HG02981 (cell line): ENCODE results near the gene TECPR1.

ENCODE experiments used
- ATAC-seq: cut with Tn5 transposase; IDR thresholded peaks from one replicate; pipeline ENCODE4 v1.9.1; 2021; ENCODE audit warnings: mild to moderate bottlenecking, moderate library complexity; ENCODE audit not compliant: unreplicated experiment

The TECPR1 gene

DNA sequence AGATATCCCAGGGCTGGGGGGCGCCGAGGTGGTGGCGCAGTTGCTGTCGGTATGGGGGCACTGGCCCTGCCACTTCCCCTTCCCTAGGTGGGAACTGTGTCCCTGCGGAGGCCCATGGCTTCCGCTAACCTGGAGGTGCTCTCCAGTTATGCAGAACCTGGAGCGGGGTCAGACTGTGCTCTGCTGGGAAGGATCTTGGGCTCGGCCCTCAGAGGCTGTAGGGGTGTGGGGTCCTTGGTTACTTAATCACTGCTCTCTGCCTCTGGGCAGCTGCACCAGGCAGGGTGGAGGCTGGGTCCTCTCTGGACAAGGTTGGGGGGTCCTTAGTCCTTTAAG lies 31.8 kb upstream of the TECPR1 start:
- ATAC-seq: no peak

DNA sequence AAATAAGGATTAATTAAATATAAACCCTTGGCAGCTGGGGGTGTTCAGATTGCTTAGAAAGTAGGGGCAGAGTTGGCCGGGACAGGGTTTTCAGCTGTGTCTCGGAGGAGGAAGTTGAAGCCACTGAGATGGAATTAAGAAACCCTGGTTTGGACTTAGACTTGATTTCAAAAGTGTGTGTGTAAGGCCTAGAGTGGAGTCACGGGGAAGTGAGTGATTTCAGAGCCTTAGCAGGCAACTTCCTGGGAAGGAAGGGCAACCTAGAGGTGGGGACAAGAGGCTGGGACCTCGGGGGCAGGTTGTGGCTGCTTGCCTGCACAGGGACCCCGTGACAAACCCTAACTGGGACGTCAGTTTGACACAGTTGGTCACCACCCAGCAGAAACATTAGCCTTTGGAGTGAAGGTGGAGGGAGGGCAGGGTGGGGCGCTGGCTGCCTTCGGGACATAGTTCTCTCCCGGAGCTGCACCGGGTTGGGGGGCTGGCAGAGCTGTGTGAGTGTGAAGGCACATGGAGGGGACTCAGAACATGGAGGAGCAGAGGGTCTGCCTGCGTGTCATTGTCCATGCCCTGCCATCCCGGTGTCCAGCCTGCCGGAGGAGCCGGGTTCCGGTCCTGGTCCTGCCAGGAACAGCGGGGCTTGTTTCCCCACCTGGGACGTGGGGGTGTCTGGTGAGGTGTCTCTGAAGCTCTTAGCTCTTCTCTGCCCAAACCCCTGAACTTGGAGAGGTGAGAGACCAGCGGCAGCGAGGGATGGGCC lies 31.3 kb upstream of the TECPR1 start:
- ATAC-seq: no peak

DNA sequence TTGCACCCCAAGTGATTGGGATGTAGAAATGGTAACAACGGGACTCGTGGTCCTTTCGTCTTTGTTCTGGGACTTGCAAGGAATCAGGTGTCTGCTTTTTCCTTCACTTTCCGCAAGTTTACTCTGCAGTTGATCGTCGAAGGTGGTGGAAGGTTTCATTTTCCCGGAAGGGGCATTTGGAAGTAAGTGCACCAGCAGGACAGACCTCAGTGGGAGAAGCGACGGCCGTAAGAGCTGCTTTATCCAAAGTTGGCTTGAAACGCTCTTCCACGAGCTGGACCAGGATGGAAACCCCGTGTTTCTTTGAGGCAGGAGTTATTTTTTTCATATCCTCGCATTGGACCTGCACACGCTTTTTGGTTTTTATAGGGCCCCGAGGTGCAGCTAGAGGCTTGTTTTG lies 30.7 kb upstream of the TECPR1 start:
- ATAC-seq: no peak

DNA sequence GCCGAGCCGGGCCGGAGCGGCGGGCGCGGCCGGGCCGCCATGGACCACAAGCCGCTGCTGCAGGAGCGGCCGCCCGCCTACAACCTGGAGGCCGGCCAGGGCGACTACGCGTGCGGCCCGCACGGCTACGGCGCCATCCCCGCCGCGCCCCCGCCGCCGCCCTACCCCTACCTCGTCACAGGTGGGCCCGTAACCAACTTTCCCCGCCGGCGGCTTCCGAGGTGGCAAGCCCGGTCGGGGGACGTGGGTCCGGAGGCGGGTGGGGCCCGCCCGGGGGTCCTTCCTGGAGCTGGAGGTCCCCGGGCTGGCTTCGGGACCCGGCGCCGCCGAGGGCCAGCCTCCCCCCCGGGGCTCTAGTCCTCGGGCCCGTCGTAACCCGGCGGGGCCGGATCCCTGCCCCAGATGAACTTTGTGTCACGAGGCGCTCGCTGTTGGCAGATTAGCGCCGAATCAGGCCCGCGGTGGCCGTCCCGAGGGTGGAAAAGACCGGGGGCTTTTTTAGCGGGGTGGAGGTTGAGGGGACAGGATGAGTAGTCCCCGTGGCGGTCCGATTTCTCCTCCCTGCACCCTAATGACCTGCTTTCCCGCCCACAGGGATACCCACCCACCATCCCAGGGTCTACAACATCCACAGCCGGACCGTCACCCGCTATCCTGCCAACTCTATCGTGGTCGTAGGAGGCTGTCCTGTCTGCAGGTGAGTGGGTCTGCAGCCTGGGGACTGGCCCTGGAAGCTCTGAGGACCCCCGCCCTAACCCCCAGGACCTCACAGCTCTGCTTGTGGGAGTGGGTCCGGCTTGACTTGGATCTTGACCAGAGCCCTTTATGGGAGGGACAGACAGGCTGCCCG lies 29.9 kb upstream of the TECPR1 start:
- ATAC-seq: peak; percentile 45

DNA sequence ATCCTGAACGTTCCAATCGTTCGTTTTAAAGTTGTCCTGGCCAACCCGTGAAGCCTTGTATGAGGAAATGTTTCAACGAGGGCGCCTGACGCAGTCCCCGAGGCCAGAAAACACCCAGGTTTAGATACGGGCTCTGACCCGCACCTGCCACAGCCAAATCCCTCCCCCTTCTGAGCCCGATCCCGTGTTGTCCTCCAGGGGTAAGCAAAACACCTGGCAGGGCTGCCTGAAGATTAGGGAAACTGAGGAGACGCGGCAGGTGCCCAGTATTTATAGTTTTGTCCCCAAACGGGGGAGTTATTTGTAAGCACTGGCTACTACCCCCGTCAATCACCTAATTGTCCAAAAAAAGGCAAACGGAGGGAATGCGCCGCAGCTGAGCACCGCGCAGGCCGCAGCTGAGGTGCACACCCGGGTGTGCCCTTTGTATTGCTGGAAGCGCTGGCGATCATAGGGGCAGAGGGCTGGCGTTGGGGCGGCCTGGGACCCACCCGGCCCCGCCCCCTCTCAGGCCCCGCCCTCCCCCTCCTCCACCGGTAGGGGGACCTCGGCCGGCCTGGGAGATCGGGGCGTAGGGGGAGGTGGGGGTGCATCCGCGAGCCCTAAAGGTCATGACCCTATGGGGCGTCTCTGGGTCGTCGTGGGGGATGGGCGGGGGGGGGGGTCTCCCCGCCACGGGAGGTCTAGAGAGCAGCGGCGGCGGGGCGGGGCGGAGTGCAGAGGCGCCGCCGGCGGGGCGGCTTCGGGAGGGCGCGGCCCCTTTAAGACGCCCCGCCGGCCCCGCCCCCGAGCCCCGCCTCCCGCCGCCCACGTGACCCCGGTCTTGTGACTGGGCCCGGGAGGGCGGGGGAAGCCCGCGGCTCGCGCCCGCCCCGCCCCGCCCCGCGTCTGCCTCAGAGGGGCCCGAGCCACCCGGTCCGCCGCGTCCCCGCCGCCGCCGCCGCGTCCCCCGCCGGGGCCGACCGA lies 29.0 kb upstream of the TECPR1 start, which contains the start of gene BRI3:
BRI3 (plus strand) TSS at position 896 of the 966 bp plus-strand sequence. CDS start 110 bp downstream, outside the sequence.
- ATAC-seq: peak; percentile 72

DNA sequence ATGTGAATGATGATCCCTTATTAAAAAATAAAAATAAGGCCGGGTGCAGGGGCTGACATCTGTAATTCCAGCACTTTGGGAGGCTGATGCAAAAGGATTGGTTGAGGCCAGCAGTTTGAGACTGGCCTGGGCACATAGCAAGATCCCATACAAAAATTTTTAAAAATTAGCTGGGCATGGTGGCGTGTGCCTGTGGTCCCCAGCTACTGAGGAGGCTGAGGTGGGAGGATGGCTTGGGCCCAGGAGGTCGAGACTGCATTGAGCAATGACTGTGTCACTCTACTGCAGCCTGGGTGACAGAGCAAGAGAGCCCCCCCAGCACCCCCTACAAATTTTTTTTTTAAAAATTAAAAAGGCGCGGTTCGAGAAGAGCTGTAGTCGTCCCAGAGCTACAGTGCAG lies 28.3 kb upstream of the TECPR1 start:
- no peak for ATAC-seq

DNA sequence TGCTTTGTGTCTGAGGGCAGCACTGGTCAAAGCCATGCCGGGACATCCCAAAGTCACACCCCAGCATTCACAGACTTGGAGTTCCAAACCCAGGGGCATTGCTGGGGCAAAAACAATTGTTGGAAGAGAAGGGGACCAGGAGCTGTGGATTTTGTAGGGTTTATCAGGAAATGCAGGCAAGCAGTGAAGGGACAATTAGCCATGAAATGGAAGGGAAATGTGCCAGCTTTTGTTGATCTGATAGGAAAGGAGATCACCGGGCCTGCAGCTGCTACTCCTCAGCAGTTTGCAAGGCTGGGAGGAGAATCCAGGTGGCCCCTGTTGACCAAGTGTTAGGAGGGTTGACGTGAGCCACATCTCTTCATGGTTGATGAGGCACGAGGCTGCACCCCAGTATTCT lies 26.9 kb upstream of the TECPR1 start:
- no peak for ATAC-seq

DNA sequence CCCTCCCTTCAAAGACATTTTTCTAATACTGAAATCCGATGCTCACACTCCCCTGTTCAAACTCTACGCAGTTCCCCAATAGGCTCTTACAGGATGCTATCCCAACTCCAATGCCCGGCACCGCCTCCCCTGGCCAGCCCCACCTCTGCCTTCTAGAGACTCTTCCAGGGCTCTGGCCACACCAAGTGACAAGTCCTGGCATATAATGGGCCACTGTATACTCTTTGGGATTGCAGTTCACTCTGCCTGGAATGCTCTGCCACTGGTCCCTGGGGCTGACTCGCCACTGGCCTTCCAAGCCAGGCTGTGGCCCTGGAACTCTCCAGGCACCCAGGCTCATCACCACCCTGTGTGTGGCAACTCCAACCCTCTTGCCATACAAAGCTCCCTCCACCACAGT lies 26.4 kb upstream of the TECPR1 start:
- ATAC-seq: no peak

DNA sequence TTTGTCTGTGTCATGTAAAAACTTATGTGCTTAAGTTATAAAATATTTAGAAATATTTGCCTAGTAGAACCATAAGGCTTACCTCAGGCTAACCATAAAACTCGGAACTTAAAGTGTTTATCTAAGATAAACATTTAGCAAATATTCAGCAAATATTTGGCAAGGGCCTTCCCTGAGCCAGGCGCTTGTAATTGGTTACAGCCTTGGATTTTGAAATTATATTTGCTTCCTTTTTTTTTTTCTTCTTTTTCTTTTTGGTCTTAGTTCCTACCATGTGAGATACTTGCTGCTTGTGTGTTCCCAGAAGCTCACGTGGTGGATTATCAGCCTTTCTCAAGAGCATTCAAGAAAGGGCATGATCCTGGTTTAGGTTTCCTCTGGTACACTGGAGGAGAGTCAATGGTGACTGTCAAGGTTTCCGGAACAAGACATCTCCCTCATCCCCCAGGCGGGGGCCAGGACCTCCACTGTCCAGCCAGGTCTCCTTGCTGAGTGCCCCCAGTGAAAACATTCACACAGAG lies 24.3 kb upstream of the TECPR1 start:
- ATAC-seq: no peak

DNA sequence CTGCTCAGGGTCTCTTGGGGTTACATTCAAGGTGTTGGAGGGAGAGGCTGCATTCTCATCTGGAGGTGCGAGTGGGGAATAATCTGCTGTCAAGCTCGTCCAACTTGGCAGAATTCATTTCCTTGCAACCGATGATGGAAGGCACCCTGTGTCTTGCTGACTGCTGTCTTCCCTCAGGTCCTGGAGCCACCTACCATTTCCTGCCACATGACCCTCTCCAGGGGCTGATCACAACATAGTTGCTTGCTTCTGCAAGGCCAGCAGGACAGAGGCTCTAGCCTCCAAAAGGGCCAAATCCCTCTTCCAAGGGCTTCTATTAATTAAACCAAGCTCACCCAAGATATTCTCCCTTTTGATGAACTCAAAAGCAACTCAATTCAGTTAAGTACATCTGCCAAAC lies 15.3 kb upstream of the TECPR1 start:
- no peak for ATAC-seq

DNA sequence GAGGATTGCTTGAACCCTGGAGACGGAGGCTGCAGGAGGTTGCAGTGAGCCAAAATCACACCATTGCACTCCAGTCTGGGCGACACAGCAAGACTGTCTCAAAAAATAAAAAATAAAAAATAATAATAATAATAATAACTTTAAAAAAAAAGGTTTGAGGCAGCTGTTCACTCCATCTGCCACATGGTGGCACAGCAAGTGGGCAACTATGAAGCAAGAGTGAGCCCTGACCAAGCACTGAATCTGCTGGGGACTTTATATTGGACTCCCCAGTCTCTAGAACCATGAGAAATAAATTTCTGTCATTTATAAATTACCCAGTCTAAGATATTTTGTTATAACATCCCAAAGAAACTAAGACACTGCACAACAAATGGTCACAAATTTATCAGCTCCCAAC lies 14.8 kb upstream of the TECPR1 start:
- no peak for ATAC-seq

DNA sequence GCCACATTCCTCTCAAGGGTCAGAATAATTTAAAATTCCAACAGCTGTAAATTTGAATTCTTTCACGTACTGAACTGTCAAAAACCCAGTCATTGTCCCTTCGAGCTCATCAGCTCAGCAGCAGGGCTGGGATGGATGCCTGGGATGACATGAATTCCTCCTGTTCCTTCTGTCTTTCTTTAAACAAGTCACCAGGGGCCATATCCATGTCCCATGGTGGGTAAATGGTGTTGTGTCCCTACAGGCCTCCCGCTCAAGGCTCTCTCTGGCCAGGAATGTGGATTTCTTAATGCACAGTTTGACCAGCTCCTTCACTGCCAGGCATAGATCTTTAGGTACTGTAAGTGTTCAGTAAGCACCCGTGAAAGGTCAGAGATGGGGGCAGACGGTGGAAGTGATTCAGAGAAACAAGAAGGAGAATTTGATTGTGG lies 13.8 kb upstream of the TECPR1 start:
- no peak for ATAC-seq

DNA sequence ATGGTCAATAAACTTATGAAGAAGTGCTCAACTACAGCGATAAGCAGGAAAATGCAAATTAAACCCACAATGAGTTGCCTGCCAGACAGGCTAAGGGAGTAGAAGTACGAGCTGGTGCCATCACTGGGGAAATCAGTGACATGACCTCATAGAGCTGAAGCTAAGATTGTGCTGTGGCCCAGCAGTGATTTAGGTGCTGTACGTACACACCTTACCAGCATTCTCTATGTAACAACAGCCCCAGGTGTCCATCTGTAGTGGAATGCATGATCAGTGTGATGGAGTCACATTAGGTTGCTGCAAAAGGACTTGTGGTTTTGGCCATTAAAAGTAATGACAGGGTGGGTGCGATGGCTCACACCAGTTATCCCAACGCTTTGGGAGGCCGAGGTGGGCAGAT lies 5.7 kb upstream of the TECPR1 start:
- no peak for ATAC-seq

DNA sequence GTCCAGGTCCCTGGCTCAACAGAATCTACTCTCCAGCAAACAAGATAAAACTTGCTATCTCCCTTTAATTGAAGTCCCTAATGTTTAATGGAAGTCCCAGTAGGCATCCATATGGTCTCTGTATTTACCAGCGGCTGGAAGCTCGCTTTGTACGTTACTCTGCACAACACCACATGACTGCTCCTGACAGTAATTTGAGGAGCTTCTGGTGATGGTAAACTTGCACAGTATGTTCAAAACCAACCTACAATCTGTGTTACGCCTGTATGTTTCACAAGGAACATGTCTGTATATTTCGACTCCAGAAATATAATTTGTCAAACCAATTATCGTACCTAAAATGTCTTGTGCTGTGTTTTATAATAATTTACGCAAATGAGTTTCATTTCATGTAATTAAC lies 4.4 kb upstream of the TECPR1 start:
- ATAC-seq: no peak

DNA sequence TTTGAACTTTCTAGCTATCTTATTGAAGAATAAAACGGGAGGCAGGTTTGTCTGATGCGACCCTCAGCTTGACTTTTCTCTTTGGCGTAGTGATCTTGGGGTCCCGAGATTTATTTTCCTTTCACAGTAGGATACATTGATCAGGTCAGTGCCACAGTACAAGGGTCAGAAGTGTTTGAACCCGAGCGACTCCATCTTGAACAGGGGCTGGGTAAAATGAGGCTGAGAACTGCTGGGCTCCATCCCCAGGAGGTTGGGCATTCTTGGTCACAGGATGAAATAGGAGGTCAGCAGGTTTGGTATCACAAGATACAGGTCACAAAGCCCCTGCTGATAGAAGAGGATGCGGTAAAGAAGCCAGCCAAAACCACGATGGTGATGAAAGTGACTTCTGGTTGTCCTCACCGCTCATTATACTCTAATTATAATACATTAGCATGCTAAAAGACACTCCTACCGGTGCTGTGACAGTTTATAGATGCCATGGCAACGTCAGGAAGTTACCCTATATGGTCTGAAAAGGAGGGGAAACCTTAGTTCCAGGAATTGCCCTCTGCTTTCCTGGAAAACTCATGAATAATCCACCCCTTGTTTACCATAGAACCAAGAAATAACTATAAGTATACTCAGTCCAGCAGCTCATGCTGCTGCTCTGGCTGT lies 3.0 kb upstream of the TECPR1 start:
- ATAC-seq: no peak

DNA sequence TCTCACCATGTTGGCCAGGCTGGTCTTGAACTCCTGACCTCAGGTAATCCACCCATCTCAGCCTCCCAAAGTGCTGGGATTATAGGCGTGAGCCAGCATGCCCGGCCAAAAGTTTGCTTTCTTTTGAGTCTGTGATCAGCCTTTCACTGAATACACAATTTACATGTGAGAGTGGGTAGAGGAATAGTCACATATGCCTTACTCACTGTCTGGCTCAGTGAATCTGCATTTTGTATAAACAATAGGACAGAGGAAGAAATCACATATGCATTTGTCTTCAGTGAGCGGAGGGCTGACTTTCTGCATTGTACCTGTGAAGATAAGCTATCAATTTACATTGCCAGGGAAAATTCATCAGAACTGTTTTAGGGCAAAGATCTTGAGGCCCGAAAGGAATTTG lies 2.5 kb upstream of the TECPR1 start:
- no peak for ATAC-seq

DNA sequence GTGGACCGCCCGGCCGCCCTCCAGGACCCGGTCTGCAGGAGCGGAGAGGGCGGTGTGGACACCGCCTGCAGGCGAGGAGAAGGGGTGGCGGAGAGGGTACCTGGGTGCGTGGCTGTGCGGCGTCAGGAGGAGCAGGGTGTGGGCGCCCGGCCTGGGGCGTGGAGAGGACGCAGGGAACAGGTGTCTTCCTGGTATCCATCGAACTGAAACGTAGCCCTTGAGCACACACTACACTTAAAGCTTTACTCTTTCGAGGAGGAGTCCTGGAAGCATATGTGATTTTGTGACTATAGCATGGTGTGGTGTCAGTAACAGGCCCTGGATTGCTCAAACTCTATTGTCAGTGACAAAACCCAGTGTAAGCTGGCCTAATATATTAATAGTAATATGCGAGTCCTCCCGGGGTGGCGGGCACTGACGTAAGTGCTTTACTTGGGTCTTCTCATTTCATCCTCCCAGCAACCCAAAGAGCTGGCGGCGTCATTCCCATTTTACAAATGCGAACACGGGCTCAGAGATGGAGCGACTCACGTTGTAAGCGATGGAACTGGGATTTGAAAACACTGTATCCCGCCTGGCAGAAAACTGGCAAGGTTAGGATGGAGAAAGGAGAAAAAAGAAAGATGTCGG lies 508 bp upstream of the TECPR1 start:
- ATAC-seq: no peak

DNA sequence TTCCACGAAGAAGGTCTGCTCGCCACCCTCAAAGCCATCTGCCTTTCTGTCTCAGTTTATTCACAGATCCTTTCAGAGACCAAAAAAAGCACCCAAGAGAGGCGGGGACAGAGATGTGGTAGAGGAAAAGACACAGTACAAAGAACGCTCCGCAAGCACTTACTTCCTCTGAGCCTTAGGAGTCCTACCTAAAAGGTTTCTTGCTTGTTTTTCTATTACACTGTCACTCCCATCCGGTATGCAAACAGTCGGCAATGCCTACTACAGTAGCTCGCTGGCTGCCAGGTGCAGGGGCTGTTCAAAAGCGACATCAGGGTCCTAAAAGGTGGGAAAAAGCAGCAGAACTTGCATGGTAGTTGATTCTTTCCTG lies 816 bp downstream of the TECPR1 start:
- peak; percentile 14 for ATAC-seq

DNA sequence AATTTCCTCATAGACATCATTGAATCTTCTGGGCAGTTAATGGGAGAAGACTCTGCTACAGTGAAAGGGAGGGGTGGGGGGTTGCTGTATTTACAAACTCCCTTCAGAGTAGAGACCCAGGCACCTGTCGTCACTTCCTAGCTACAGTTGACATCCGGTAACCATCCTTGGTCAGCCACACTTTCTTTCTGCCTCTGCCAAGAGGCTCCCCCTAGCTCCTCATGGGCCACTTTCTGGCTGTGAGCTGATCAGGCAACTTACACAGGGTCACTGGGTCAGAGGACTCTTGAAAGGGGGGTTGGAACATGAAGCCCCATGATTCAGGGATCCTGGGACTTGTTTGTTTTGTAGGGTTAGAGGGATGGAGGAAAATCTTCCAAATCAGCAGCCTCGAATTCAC lies 1.2 kb downstream of the TECPR1 start:
- ATAC-seq: no peak

DNA sequence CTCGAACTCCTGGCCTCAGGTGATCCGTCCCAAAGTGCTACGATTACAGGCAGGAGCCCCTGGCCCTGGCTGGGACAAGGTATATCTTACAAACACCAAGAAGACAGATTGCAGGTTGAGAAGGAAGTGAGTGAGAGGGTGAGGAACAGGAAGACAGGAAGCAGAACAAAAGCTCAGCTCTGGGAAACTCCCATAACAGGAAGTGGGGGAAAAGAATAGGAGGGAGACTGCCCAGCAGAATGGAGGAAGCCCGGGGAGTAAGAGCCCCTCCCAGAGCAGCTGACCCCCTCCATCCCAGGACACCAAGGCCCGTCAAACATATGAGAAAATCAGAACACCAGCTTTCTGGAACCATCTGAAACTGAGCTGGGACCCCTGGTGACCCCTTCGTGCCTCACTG lies 2.9 kb downstream of the TECPR1 start:
- no peak for ATAC-seq
